Measurements from ENCODE around the gene NEMF.
"Not testable (repeated sequence)": the region's sequence is repeated elsewhere in the genome, so short reads cannot be mapped to it uniquely, and the experiment has no call there.

NEMF gene

DNA sequence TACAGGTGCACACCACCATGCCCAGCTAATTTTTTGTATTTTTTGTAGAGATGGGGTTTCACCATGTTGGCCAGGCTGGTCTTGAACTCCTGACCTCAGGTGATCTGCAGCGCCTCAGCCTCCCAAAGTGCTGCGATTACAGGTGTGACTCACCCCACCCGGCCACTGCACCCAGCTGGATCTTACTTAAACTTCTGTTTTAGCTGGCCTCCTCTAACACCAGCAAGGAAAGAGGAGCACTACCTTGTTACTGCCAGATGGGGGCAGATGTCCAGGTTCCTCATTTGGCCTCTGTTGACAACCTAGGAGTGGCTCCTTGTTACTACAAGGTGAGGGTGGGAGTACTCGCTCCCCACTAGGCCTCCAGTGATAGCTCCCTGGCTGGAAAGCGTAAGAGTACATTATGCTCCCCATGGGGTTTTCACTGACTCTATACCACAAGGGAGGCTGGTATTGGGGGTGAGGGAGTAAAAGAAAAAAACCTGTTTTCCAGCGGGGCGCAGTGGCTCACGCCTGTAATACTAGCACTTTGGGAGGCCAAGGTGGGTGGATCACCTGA is 27.1 kb upstream of the NEMF start:
- DNase-seq: peak in 1 of 10 donors; percentile 65
- intact Hi-C loops (cut with DNase I): no loop called here

DNA sequence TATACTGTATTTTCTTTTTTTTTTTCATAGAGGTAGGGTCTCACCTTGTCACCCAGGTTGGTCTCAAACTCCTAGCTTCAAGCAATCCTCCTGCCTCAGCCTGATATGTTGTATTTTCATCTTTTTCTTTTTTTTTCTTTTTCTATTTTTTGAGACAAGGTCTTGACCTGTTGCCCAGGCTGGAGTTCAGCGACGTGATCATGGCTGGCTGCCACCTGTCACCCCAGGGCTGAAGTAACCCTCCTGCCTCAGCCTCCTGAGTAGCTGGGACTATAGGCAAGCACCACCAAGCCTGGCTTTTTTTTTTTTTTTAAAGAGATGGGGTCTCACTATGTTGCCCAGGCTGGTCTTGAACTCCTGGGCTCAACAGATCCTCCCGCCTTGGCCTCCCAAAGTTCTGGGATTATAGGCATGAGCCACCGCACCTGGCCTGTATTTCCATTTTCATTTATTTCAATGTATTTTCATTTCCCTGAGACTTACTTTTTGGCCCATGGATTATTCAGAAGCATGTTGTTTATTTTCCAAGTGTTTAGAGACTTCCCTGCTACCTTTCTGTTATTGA is 24.1 kb upstream of the NEMF start:
- intact Hi-C loops (cut with DNase I): no loop called here
- no peak for DNase-seq

DNA sequence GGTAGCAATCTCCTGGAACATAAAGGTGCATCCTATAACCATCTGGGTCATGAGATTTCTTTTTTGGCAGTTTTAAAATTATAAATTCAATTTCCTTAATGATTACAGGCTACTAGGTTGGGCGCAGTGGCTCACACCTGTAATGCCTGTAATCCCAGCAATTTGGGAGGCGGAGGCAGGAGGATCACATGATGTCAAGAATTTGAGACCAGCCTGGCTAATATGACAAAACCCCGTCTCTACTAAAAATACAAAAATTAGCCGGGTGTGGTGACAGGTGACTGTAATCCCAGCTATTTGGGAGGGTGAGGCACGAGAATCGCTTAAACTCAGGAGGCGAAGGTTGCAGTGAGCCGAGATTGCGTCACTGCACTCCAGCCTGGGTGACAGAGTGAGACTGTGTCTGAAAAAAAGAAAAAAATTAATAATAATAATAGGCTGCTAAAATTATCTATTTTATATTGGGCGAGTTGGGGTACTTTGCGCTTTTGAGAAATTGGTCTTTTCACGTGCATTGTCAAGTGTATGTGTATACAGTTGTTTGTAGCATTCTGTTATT is 23.1 kb upstream of the NEMF start:
- DNase-seq: no peak
- intact Hi-C loops (cut with DNase I): no loop called here

DNA sequence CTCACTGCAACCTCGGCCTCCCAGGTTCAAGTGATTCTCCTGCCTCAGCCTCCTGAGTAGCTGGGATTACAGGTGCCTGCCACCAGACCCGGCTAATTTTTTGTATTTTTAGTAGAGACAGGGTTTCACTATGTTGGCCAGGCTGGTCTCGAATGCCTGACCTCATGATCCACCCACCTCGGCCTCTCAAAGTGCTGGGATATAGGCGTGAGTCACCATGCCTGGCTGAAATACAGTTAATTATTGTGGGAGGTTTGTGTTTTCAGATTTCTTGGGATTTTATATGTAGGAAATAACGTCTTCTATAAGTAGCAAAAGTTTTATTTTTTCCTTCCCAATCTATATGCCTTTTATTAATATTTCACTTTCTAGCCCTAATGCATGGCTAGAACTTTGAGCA is 21.0 kb upstream of the NEMF start:
- DNase-seq; intact Hi-C loops (cut with DNase I): not testable (repeated sequence)

DNA sequence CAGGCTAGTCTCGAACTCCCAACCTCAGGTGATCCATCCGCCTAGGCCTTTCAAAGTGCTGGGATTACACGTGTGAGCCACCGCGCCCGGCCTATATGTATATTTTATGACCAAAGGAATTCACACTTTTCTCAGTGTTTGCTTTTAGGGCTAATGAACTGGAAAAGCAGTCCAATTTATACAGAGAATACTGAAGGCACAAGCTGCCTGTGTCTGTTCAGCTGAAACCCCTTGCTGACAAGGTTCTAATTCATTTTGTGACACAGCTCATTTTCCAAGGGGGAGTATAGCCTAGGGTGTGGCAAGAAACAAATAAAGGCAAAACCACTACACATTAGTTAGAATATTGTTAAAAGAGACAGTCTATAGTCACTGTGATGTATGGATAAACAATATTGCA is 18.3 kb upstream of the NEMF start:
- intact Hi-C loops (cut with DNase I): no loop called here
- DNase-seq: no peak

DNA sequence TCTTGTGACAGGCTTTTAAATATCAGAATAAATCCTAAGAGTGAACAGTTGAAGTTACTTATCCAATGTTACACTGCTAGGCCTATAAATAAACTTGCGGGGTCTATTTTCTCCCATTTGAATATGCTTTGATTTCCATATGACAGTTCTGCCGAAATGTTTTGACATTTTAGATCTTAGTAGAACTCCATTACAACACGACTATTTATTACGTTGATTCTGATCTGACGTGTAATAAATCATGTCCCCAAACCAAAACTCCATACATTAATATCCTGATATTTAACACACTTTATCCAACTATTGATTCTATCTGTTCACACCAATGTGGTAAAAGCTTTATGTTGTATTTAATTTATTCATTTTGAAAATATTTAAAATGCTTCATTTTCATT is 16.1 kb upstream of the NEMF start:
- intact Hi-C loops (cut with DNase I): loop anchor here (1.0 to 5.0 kb wide), 3 partner anchors 24 to 248 kb away; partner anchors contain the start of gene VCPKMT
- DNase-seq: no peak

DNA sequence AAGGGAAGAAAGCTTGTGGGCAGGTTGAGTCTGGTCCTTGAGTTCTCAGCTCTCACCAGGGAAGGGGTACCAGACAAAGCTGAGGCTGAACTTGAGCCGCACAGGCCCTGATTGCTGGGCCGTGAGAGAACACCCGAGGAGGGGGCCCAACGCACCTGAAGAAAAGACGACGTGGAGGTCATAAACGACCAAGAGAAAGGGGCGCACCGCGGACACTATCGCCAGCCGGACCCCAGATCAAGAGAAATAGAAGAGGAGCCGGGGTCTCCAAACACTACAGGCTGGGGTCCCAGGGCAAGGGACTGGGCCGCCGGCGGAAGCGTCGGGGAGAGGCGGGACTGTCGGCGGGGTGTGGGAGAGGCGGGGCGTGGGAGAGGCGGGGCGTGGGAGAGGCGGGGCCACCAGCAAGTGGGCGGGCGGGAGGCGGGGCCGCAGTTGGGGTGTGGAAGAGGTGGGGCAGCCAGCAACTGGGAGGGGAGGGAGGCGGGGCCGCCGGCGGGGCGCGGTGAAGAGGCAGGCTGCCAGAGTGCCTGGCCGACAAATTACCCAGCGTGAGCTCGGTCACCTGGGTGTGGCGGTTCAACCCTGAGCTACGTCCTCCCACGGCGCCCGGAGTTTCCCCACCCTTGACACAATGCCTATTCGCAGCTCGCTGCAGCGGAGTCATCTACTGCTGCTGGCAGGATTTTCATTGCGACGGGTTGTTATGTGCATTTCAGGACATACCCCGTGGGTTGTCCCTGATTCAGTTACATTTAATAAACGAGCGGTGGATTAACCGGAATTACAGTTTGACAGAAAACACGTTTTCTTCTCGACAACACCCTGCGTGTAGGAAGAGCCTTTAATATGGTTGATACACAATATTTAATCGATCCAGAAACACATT is 15.5 kb upstream of the NEMF start:
- intact Hi-C loops (cut with DNase I): loop anchor here (1.0 to 5.0 kb wide), 3 partner anchors 24 to 249 kb away; partner anchors contain the start of gene VCPKMT

DNA sequence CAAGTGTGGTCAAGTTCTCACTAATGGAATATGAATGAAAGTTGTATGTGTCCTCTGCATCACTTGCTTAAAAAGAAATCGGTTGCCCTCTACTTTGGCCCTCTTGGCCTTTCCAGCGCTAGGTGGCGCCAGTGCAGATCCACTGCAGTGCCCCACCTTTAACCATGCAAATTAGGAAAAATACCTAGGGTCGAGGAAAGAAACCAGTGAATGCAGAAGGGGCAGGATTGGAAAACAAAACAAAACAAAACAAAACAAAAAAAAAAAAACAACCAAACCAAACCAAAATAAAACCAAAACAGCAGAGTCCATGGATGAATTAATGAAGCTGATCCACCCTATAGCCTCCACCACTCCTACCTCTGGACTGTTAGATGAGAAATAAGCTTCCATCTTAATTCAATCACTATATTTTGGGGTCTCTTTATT is 12.9 kb upstream of the NEMF start:
- DNase-seq: peak; percentile 39 to 94 (median 70)
- intact Hi-C loops (cut with DNase I): loop anchor here (1.0 to 5.0 kb wide), 2 partner anchors 28 to 242 kb away; partner anchors contain the start of gene ARF6

More for the DNA sequence above, 15.5 kb upstream of the NEMF start:
- peak; percentile 87 to 98 (median 94) for DNase-seq

DNA sequence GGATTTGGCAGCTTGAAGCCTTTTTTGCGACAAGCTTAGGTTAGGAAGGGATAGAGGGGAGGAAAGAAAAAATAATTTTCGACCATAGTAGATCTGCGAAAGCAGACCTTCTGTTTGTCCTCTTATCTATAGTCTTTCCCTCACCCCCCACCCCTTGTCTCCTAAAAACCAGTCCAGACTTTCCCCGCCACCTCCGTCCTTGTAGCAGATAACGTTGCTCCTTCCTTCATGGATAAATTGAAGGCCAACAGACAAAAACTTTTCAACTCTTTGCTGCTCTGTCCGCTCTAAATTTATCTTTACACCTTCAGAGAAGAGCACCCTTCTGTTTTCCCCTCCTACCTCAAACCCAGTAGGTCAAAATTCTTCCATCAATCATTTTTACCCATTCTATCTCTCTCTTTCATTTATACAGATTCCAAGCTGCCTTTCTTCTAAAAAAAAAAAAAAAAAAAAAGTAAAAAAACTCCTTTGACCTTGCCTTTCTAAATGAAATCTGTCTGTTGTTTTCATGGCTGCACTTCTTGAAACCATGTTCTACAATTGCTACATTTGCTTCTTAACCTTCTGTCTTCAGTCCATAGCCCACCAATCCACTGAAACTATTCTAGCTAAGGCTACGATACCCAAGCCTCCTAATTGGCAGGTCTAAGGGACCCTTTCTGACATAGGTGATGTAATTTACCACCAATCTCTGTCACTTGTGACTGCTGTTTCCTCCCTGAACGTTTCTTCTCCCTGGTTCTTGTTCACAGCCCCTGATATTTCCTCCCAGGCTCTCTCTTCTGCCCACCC is 11.1 kb upstream of the NEMF start:
- no peak for DNase-seq
- intact Hi-C loops (cut with DNase I): loop anchor here (5.0 kb wide), 2 partner anchors 241 to 369 kb away; partner anchors contain the start of genes MGAT2, RPL36AL and SOS2

DNA sequence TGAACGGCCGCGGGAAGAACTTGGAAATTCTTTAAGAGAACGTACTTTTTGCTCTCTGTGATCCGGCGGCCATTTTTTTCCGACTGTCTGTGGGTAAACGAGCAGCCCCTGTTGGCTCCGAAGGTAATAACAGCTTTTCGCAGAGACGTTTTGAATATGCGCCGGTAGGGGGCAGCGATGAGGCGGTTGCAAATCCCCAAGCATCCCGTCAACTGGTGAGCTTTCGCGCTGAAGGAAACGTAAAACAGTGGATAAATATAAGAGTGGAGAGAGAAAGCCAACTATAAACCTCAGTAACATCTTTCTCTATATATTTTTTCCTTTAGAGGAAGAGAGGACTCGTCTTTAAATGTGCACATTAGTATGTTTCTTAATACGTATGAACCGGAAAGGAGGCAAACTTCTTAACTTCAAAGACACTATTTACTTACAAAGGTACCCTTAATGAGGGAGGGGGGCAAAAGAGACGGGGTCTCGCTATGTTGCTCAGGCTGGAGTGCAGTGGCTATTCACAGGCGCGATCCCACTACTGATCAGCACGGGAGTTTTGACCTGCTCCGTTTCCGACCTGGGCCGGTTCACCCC is 9.6 kb upstream of the NEMF start:
- DNase-seq: peak; percentile 63 to 96 (median 78)
- intact Hi-C loops (cut with DNase I): loop anchor here (5.0 kb wide), 2 partner anchors 240 to 370 kb away; partner anchors contain the start of genes MGAT2, RPL36AL and SOS2

DNA sequence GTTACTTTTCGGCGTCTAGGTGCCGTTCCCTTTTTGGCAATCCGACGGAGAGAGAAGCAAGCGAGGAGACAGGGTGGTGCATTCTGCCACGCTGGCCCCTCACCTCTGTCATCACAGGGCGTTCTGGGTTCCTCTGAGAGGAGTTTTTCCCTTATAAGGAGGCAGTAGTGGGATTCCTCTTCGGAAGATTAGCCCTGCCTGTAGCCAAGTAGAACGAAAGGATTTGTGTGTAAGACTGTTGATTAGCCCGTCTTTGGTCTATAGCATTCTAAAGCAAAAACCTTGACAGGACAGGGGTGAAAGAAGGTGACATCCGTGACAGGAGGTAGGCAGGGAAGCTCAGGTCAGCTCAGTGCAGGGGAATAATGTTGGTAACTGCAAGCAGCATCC is 9.1 kb upstream of the NEMF start:
- intact Hi-C loops (cut with DNase I): loop anchor here (5.0 kb wide), 2 partner anchors 239 to 371 kb away; partner anchors contain the start of genes MGAT2, RPL36AL and SOS2
- DNase-seq: peak in 5 of 10 donors; percentile 20 to 48 (median 31)

DNA sequence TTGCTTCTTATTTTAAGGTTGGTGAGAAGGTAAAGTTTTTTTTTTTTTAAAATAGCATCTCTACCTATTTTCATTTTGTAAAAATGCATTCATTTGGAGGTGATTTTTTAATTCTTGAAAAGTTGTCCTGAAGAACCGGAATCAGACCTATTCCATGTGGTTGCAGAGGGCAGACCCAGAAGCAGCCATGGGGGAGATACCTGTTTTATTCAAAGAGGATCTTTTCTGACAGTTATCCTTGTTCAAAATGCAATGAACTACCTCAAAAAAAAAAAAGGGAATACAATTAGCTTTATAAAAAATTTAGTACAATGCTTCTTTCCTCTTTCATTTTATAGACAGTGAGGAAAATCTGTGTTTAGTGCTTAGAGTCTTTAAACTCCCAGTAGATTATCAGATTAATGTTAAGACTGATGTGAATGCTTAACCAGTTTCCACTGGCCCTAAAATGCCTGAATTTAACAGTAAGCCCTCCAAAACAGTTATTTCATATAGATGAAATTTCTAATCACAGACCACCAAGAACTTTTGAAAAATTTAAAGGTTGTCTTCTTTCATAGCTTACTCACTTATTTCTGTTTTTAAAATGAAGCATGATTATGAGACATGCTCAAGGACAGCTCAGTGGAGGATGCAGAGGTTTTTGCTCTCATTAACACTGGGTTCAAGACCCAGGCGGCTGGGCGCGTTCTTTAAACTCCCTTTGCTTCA is 8.6 kb upstream of the NEMF start:
- DNase-seq: no peak
- intact Hi-C loops (cut with DNase I): loop anchor here (5.0 kb wide), 2 partner anchors 239 to 371 kb away; partner anchors contain the start of genes MGAT2, RPL36AL and SOS2

DNA sequence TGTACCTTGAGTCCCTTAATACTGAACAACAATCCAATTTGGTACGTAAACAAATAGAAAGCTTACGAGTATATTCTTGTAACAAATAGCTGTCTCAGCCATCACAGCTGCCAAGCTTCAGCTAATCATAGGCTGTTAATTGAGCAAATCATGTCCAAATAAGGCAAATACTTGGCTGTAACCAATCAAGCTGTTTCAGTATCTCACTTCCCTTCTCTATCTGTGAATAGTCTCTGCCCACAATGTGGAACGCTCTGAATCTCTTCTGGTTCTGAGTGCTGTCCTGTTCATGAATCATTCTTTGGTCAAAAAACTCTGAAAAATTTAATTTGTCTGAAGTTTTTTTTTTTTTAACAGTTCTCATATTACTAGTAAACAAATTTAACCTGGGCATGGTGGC is 5.8 kb upstream of the NEMF start:
- intact Hi-C loops (cut with DNase I): no loop called here
- no peak for DNase-seq

DNA sequence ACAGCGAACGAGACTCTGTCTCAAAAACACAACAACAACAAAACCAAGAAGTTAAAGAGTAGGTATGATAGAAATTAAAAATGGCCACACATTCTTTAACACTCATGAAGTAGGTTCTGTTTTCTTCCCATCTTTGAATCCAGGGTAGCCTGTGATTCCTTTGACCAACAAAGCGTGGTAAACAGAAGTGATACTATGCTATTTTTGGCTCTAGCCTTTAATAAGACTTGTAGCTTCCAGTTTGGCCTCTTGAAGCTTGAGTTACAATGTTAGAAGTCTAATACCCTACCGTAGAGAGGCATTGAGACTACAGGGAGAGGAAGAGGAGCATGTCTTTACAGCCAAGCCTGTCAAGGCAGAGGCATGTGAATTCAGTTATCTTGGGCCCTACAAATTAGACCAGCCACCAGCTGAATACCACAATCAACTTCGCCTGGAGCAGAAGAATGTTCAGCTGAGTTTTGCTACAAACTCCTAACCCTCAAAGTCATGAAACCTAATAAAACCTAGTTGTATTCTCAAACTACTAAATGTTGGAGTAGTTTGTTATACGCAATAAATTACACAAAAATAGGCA is 4.9 kb upstream of the NEMF start:
- intact Hi-C loops (cut with DNase I): no loop called here
- no peak for DNase-seq

DNA sequence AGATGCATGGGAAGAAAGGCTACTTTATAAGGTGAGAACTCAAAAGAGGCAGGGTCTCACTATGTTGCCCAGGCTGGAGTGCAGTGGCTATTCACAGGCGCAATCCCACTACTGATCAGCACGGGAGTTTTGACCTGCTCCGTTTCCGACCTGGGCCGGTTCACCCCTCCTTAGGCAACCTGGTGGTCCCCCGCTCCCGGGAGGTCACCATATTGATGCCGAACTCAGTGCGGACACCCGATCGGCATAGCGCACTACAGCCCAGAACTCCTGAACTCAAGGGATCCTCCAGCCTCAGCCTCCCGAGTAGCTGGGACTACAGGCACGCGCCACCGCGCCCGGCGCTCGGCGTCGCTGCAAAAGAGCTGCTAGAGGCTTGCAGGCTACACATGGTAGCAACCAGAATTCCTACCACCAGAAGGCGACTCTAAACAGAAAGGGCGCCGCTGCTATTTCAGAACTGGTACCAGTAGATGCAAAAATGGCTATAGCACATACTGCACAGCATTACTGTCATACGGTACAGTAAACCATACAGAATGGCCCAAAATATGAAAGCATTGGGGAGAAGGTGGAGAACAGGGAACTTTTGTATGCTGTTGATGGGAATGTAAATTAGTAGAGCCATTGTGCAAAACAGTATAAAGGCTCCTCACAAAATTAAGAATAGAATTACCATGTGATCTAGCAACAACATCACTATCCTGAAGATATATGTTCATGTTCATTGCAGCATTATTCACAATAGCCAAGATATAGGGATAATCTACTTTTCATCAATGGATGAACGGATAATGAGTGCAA is 1.2 kb upstream of the NEMF start:
- intact Hi-C loops (cut with DNase I): loop anchor here (2.0 to 5.0 kb wide), 2 partner anchors 161 to 251 kb away; partner anchors contain the start of gene KLHDC1
- DNase-seq: peak; percentile 33 to 94 (median 60)

DNA sequence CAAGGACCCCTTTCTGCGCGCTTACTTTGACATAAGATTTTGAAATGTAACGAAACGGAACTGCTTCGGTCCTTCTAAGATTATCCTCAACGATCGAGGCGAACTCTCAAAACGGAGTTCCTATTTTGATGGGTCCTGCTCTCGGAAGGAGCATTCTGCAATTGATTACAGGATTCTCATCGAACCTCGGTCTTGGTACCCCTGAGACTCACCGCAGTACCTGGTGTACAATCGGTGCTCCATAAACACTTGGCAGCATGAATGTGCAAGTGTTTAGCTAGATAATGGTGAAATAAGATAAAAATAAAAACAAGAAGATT is 530 bp upstream of the NEMF start:
- DNase-seq: no peak
- intact Hi-C loops (cut with DNase I): loop anchor here (2.0 to 5.0 kb wide), 2 partner anchors 161 to 252 kb away; partner anchors contain the start of gene KLHDC1

DNA sequence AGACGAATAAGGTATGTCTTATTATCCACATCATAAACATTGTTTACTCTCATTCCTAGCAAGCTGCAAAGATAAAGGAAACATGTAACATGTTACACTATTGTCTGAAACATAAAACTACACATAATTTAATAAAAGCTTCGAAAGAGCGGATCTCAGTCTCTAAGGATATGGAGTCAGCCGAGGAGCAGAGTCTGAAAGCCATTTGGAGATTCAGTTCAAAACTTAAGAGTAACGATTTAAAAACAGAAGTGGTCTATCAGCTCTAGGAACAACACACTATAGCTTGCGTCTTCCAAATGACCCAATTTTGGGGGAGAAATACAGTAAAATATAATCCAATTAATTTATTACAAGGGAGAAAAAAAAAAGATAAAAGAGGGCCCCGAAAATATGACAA is 775 bp downstream of the NEMF start:
- intact Hi-C loops (cut with DNase I): loop anchor here (1.0 to 5.0 kb wide), 4 partner anchors 22 to 253 kb away; partner anchors contain the start of gene KLHDC1
- no peak for DNase-seq

Measured in posterior cingulate gyrus (tissue), 11 donors.